Inferior parietal cortex (tissue), 1 donor: ENCODE results near the gene BLACAT1.

Source experiments
- DNase-seq: peaks from one replicate; pipeline ENCODE4 v3.0.0-alpha.2; 2016; ENCODE audit errors: extremely low spot score

The BLACAT1 gene

GRCh38 chr1:205455581-205456382, at the start of gene BLACAT1:
Gene BLACAT1, minus strand, starts transcription at chr1:205456045.
- DNase-seq: no peak

GRCh38 chr1:205505076-205505729, 49.4 kb upstream of the BLACAT1 start:
- DNase-seq: no peak

GRCh38 chr1:205504311-205505075, 48.6 kb upstream of the BLACAT1 start, which contains the start of gene CDK18:
Gene CDK18, plus strand, starts transcription at chr1:205504669. Its CDS starts 18,499 bp downstream, at chr1:205523168.
- DNase-seq: peak; percentile 72

- DNase-seq: no peak
Observed at GRCh38 chr1:205502992-205503391, 47.1 kb upstream of the BLACAT1 start.

GRCh38 chr1:205502111-205502810, 46.4 kb upstream of the BLACAT1 start:
- no peak for DNase-seq

GRCh38 chr1:205500240-205501233, 44.7 kb upstream of the BLACAT1 start:
- DNase-seq: no peak

- DNase-seq: no peak
Observed at GRCh38 chr1:205499789-205500188, 43.9 kb upstream of the BLACAT1 start.

- no peak for DNase-seq
Observed at GRCh38 chr1:205497351-205497750, 41.5 kb upstream of the BLACAT1 start.

GRCh38 chr1:205496661-205497060, 40.8 kb upstream of the BLACAT1 start:
- DNase-seq: no peak

- no peak for DNase-seq
Observed at GRCh38 chr1:205495237-205495823, 39.5 kb upstream of the BLACAT1 start.

GRCh38 chr1:205494115-205494514, 38.3 kb upstream of the BLACAT1 start:
- DNase-seq: no peak

- no peak for DNase-seq
Observed at GRCh38 chr1:205493241-205494085, 37.6 kb upstream of the BLACAT1 start.

- DNase-seq: no peak
Observed at GRCh38 chr1:205492774-205493173, 36.9 kb upstream of the BLACAT1 start.

GRCh38 chr1:205492201-205492667, 36.4 kb upstream of the BLACAT1 start:
- no peak for DNase-seq

- DNase-seq: no peak
Observed at GRCh38 chr1:205491794-205492193, 35.9 kb upstream of the BLACAT1 start.

- peak; percentile 84 for DNase-seq
Observed at GRCh38 chr1:205488074-205488723, 32.4 kb upstream of the BLACAT1 start.

GRCh38 chr1:205486258-205486657, 30.4 kb upstream of the BLACAT1 start:
- no peak for DNase-seq
